NT2/D1 (cell line): ENCODE measurements around the gene SORBS2.

ENCODE experiments used
- YY1 ChIP-seq: IDR thresholded peaks from 2 replicates; pipeline ENCODE4 v1.6.1; 2011; ENCODE audit not compliant: insufficient read length, insufficient read depth
- ZNF274 ChIP-seq: IDR thresholded peaks from 2 replicates; pipeline ENCODE4 v1.6.1; 2011; ENCODE audit warnings: mild to moderate bottlenecking, low read depth, low read length

- no peak for TF ChIP-seq YY1
- no peak for TF ChIP-seq ZNF274
Observed at GRCh38 chr4:185835814-185836213, 23.8 kb upstream of the SORBS2 start.
